Umbilical cord (tissue), 2 donors: Measurements from ENCODE around the gene FAM131C. TPM values are rescaled to one million over a fixed set of nuclear protein-coding genes. Genes with fewer than 3 reads are reported as not detected.

Experiments
- DNase-seq: peaks from one replicate; pipeline ENCODE4 v3.0.0-alpha.2; 2015; ENCODE audit warnings: low spot score
- total RNA-seq: library from RNA; depleted of rRNA; stranded (reverse); fragments of >200 nt; gene quantifications from one replicate; pipeline ENCODE4 v1.2.3, GENCODE V29; 2014; ENCODE audit warnings: low replicate concordance; ENCODE audit not compliant: insufficient read depth

Gene FAM131C
- total RNA-seq, 1 donor from 2014 or later = 3.6 TPM

- DNase-seq = no peak
Observed at GRCh38 chr1:16015960-16016901, 57.2 kb downstream of the FAM131C start.

DNA sequence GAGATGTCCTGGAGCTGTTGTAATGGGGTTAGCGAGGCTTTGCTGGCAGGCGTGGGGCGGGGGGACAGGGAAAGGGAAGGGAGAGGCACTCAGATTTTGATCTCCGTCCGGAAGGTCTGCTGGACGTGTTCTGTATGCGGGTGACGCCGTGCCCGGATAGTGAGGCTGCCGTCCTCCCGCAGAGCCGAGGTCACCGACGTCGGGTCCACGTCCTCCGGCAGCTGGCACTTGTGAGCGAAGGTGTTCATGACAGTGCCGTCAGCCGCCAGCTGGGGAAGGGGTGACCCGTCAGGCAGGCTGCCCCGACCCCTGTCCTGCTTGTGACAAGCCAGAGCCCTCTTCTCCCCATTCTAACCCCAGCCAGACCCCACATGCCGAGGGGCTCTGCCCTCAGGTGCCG, 58.0 kb downstream of the FAM131C start:
- no peak for DNase-seq

DNA sequence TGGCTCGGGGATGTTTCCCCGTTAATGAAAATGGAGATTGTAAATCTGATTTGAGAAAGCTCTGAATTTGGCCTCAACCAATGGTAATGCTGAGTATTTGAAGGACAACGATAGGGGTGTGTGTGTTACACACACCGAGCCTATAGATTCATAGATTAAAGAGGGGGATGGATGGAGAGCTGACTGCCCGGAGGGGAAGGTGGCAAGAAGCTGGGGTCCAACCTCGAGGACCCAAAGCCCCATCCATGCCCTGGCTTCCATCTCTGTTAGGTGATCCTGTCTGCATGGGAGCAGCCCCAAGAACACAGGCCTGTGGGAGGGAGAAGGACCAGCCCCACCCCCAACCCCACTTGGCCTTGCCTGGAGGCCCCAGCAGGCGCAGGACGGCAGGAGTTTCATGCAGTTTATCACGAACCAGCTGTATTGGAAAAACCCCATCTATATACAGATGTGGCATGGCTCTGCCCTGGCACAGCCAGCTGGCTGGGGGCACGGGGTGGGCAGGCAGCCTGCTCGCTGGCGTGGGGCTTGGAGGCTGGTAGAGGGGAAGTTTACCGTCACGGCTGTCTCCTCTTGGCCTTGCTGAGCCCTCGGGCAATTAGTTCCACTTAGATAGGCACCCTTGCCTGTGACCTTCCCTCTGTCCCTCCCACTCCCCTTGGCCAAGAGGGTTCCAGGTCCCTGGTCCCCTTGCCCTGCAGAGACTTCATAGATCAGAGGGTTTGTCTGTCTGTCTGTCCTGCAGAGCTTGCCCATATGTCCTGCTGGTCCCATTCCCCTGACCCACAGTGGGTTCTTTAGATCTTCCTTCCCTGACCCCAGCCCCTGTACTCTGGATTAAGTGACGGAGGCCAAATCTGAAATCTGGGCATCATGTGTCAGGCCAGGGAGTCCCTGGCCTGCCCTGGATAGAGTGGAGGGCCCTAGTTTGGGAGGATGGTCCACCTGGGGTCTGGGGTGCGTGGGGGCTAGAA, 58.7 kb downstream of the FAM131C start:
- peak; percentile 84 for DNase-seq

GRCh38 chr1:16013908-16014258, 59.6 kb downstream of the FAM131C start:
- DNase-seq = no peak

DNA sequence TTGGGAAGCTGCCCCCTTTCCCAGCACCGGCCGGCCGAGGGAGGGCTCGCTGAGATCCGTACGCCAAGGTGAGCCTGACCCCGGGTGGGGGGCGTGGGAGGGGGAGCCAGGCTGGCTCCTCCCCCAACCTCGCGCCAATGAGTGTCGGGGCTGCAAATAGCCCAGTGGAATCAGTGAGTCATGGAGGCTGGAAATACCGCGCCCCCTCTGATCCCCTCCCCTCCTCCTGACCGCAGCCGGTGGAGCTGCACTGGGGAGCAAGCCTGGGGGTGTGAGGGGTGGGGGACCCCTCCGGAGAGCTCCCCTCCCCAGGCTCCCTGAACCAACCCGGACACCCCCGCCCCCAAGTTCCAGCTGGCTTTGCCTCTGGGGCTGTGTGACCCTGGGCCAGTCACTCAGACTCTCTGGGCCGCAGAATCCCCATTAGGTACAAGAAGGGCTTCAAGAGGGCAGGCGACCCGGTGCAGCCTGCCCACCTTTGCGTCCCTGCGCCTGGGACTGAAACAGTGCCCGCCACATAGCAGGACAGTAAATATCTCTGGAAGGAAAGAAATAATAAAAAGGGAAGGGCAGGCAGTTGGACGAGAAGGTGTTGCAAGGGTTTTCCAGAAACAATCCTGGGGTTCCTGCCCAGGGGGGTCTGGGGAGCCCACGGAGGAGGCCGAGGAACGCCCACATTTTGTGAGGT, 60.1 kb downstream of the FAM131C start:
- DNase-seq = peak; percentile 81

GRCh38 chr1:16012590-16013219, 60.7 kb downstream of the FAM131C start:
- peak; percentile 66 for DNase-seq

- DNase-seq = no peak
Observed at GRCh38 chr1:16011936-16012589, 61.4 kb downstream of the FAM131C start.

DNA sequence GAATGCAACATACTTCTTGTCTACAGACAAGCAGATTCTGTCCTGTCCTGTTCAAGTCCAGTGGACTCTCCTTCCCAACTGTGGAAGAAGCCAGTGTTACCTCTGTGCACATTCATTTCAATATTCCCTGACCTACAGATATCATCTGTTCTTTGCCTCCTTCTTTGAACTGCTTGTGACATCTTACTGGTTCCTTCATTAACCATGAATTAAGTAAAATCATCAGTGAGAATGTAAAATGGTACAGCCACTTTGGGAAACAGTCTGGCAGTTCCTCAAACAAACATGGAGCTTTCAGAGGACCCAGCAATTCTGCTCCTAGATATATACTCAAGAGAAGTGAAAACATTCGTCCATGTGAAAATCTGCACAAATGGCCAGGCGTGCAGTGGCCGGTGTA, 62.6 kb downstream of the FAM131C start:
- DNase-seq = no peak

GRCh38 chr1:16009678-16010077, 63.8 kb downstream of the FAM131C start:
- no peak for DNase-seq

GRCh38 chr1:16009030-16009460, 64.4 kb downstream of the FAM131C start:
- peak; percentile 83 for DNase-seq

Other genes starting within 250 kb of the FAM131C start
- gene SPEN, start 225.9 kb downstream of the FAM131C start, total RNA-seq = 23.1 TPM
- 33.2 TPM for gene ZBTB17, start 97.5 kb downstream of the FAM131C start, total RNA-seq
- 0.24 TPM for gene SRARP, start 69.4 kb downstream of the FAM131C start, total RNA-seq
- 4.3 TPM for gene HSPB7, start 55.6 kb downstream of the FAM131C start, total RNA-seq
- not detected for gene CLCNKA, start 51.6 kb downstream of the FAM131C start, total RNA-seq
- not detected for gene CLCNKB, start 29.9 kb downstream of the FAM131C start, total RNA-seq
- 21.7 TPM for gene EPHA2, start 82.4 kb upstream of the FAM131C start, total RNA-seq
- 26.5 TPM for gene ARHGEF19, start 139.0 kb upstream of the FAM131C start, total RNA-seq
- 0.48 TPM for gene CPLANE2, start 163.5 kb upstream of the FAM131C start, total RNA-seq